Measurements from ENCODE around the gene TXNIP. TPM values are rescaled to one million over a fixed set of nuclear protein-coding genes. Genes with fewer than 3 reads are reported as not detected.
"Not testable (repeated sequence)": the region's sequence is repeated elsewhere in the genome, so short reads cannot be mapped to it uniquely, and the experiment has no call there.

Gene TXNIP
- 10 to 100 TPM; 68.9 to 91.0 (median 83.7) TPM for total RNA-seq

GRCh38 chr1:145996433-145997015 lies at the start of gene TXNIP:
Gene TXNIP, minus strand, starts transcription at chr1:145996579. Its CDS starts 313 bp downstream, at chr1:145996266.
- H3K4me3 Mint-ChIP-seq, result peak within 1 kb of the TSS; percentile 85
- peaks cover 72% of the 10 kb centered on the region for H3K4me1 Mint-ChIP-seq (ENCODE audit: low read depth)
- H3K36me3 Mint-ChIP-seq (ENCODE audit: insufficient read depth), result peaks cover 31% of the 10 kb centered on the region

GRCh38 chr1:146039844-146040194 lies 43.4 kb upstream of the TXNIP start:
- Mint-ChIP-seq H3K9me3 (peaks cover 2% of the 10 kb centered on the region), H3K4me1 (ENCODE audit: low read depth) (peaks cover 27% of the 10 kb centered on the region), H3K4me3 (no peak overlapping the region), H3K27me3 (ENCODE audit: low read depth) (peaks cover 11% of the 10 kb centered on the region), H3K36me3 (ENCODE audit: insufficient read depth) (no peaks in the 10 kb centered on the region)
- no peak for ATAC-seq
- no peak for DNase-seq

More at GRCh38 chr1:145996433-145997015, at the start of gene TXNIP:
- DNase-seq (peak; percentile 79), ATAC-seq (peak; percentile 91 to 92)
- Mint-ChIP-seq H3K9me3 (no peaks in the 10 kb centered on the region), H3K27me3 (ENCODE audit: low read depth) (no peaks in the 10 kb centered on the region)

GRCh38 chr1:146036965-146037646 lies 40.7 kb upstream of the TXNIP start:
- peak; percentile 55 for ATAC-seq
- Mint-ChIP-seq H3K36me3 (ENCODE audit: insufficient read depth) (no peaks in the 10 kb centered on the region), H3K4me3 (peak overlapping the region; percentile 96), H3K9me3 (peaks cover 2% of the 10 kb centered on the region), H3K27me3 (ENCODE audit: low read depth) (peaks cover 11% of the 10 kb centered on the region), H3K4me1 (ENCODE audit: low read depth) (peaks cover 32% of the 10 kb centered on the region)
- DNase-seq, result peak; percentile 72

GRCh38 chr1:146036241-146036964 lies 40.0 kb upstream of the TXNIP start:
- Mint-ChIP-seq H3K27me3 (ENCODE audit: low read depth) (peaks cover 16% of the 10 kb centered on the region), H3K9me3 (peaks cover 2% of the 10 kb centered on the region)

GRCh38 chr1:146035048-146035423 lies 38.7 kb upstream of the TXNIP start:
- DNase-seq, result no peak
- H3K9me3 Mint-ChIP-seq, result peaks cover 2% of the 10 kb centered on the region
- peak overlapping the region; percentile 80 for H3K4me3 Mint-ChIP-seq
- H3K36me3 Mint-ChIP-seq (ENCODE audit: insufficient read depth), result no peaks in the 10 kb centered on the region
- peaks cover 18% of the 10 kb centered on the region for H3K27me3 Mint-ChIP-seq (ENCODE audit: low read depth)
- H3K4me1 Mint-ChIP-seq (ENCODE audit: low read depth), result peaks cover 32% of the 10 kb centered on the region
- ATAC-seq, result no peak

More at GRCh38 chr1:146036241-146036964, 40.0 kb upstream of the TXNIP start:
- DNase-seq, result no peak
- no peak for ATAC-seq
- H3K4me3 Mint-ChIP-seq, result peak overlapping the region; percentile 96
- peaks cover 32% of the 10 kb centered on the region for H3K4me1 Mint-ChIP-seq (ENCODE audit: low read depth)
- H3K36me3 Mint-ChIP-seq (ENCODE audit: insufficient read depth), result no peaks in the 10 kb centered on the region

- H3K27me3 Mint-ChIP-seq (ENCODE audit: low read depth), result peaks cover 18% of the 10 kb centered on the region
- H3K9me3 Mint-ChIP-seq, result peaks cover 2% of the 10 kb centered on the region
- no peaks in the 10 kb centered on the region for H3K36me3 Mint-ChIP-seq (ENCODE audit: insufficient read depth)
- H3K4me1 Mint-ChIP-seq (ENCODE audit: low read depth), result peaks cover 22% of the 10 kb centered on the region
- no peak for DNase-seq
- H3K4me3 Mint-ChIP-seq, result no peak overlapping the region
- no peak for ATAC-seq
Measured at GRCh38 chr1:146032631-146033219, 36.3 kb upstream of the TXNIP start.

GRCh38 chr1:146031476-146031875 lies 35.1 kb upstream of the TXNIP start:
- no peak overlapping the region for H3K4me3 Mint-ChIP-seq
- H3K9me3 Mint-ChIP-seq, result peaks cover 1% of the 10 kb centered on the region
- H3K36me3 Mint-ChIP-seq (ENCODE audit: insufficient read depth), result no peaks in the 10 kb centered on the region
- no peak for ATAC-seq
- peaks cover 15% of the 10 kb centered on the region for H3K4me1 Mint-ChIP-seq (ENCODE audit: low read depth)
- peaks cover 16% of the 10 kb centered on the region for H3K27me3 Mint-ChIP-seq (ENCODE audit: low read depth)
- no peak for DNase-seq

GRCh38 chr1:146029117-146029516 lies 32.7 kb upstream of the TXNIP start:
- ATAC-seq (no peak), DNase-seq (no peak)
- Mint-ChIP-seq H3K4me1 (ENCODE audit: low read depth) (peaks cover 4% of the 10 kb centered on the region), H3K36me3 (ENCODE audit: insufficient read depth) (no peaks in the 10 kb centered on the region), H3K4me3 (no peak overlapping the region), H3K27me3 (ENCODE audit: low read depth) (peaks cover 20% of the 10 kb centered on the region), H3K9me3 (no peaks in the 10 kb centered on the region)

GRCh38 chr1:146026650-146027049 lies 30.3 kb upstream of the TXNIP start:
- peaks cover 18% of the 10 kb centered on the region for H3K27me3 Mint-ChIP-seq (ENCODE audit: low read depth)
- not testable (repeated sequence) for ATAC-seq; H3K4me1 Mint-ChIP-seq (ENCODE audit: low read depth); H3K36me3 Mint-ChIP-seq (ENCODE audit: insufficient read depth); H3K4me3 Mint-ChIP-seq; DNase-seq; H3K9me3 Mint-ChIP-seq

GRCh38 chr1:146025787-146026495 lies 29.6 kb upstream of the TXNIP start:
- not testable (repeated sequence) for H3K36me3 Mint-ChIP-seq (ENCODE audit: insufficient read depth); DNase-seq; H3K9me3 Mint-ChIP-seq; H3K4me3 Mint-ChIP-seq; ATAC-seq; H3K4me1 Mint-ChIP-seq (ENCODE audit: low read depth)
- peaks cover 23% of the 10 kb centered on the region for H3K27me3 Mint-ChIP-seq (ENCODE audit: low read depth)

- no peaks in the 10 kb centered on the region for H3K36me3 Mint-ChIP-seq (ENCODE audit: insufficient read depth)
- ATAC-seq, result no peak
- no peaks in the 10 kb centered on the region for H3K9me3 Mint-ChIP-seq
- DNase-seq, result no peak
- peaks cover 44% of the 10 kb centered on the region for H3K27me3 Mint-ChIP-seq (ENCODE audit: low read depth)
- H3K4me1 Mint-ChIP-seq (ENCODE audit: low read depth), result peaks cover 8% of the 10 kb centered on the region
- H3K4me3 Mint-ChIP-seq, result no peak overlapping the region
Measured at GRCh38 chr1:146022403-146023127, 26.2 kb upstream of the TXNIP start.

GRCh38 chr1:146021622-146022402 lies 25.4 kb upstream of the TXNIP start, which contains the start of gene HJV:
Gene HJV, minus strand, starts transcription at chr1:146021735. Its CDS starts 1,504 bp downstream, at chr1:146020231.
- no peaks in the 10 kb centered on the region for H3K9me3 Mint-ChIP-seq
- ATAC-seq, result no peak
- H3K4me3 Mint-ChIP-seq, result no peak within 1 kb of the TSS
- DNase-seq, result no peak
- H3K36me3 Mint-ChIP-seq (ENCODE audit: insufficient read depth), result no peaks in the 10 kb centered on the region
- H3K4me1 Mint-ChIP-seq (ENCODE audit: low read depth), result peaks cover 8% of the 10 kb centered on the region
- H3K27me3 Mint-ChIP-seq (ENCODE audit: low read depth), result peaks cover 45% of the 10 kb centered on the region

- Mint-ChIP-seq H3K4me3 (no peak overlapping the region), H3K9me3 (no peaks in the 10 kb centered on the region), H3K36me3 (ENCODE audit: insufficient read depth) (no peaks in the 10 kb centered on the region), H3K4me1 (ENCODE audit: low read depth) (peaks cover 8% of the 10 kb centered on the region), H3K27me3 (ENCODE audit: low read depth) (peaks cover 43% of the 10 kb centered on the region)
- ATAC-seq, result no peak
- DNase-seq, result no peak
Measured at GRCh38 chr1:146021050-146021445, 24.7 kb upstream of the TXNIP start.
